Left renal cortex interstitium (tissue), 4 donors: ENCODE results near the gene C22orf15. TPM values are rescaled to one million over a fixed set of nuclear protein-coding genes. Genes with fewer than 3 reads are reported as not detected.
A peak's percentile ranks its signal among the peaks of the same experiment; 100 is the strongest.

ENCODE experiments used
- DNase-seq, 4 donors: peaks; one replicate each; pipeline ENCODE4 v3.0.0-alpha.2; 2013; ENCODE audit warnings: low read depth in 4 of 4, low spot score in 2 of 4, missing footprints in 1 of 4
- polyA plus RNA-seq, 4 donors: library from polyadenylated mRNA; unstranded; fragments of 120-200 nt; gene quantifications; one replicate each; pipeline ENCODE4 v1.2.1, GENCODE V29; 2013; ENCODE audit not compliant: insufficient read length in 4 of 4

C22orf15 gene
- polyA plus RNA-seq, 4 donors = 2.8 to 3.9 (median 3.4) TPM

DNA sequence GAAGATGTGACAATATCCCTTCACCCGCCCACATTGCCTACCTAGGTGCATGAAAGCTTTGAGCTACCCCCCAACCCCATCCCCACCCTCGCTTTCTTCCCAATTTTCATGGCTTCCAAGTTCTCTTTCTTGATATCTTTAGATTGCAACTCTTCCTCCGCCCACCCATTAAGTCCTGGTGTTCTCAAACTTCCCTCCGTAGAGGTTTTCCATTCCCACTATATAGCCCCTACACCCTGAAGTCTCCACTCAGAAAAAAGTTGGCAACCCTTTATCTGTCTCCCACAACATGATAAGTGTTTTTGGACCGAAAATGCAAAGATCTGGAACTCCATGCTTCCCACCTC, 12.4 kb upstream of the C22orf15 start:
- DNase-seq = no peak

DNA sequence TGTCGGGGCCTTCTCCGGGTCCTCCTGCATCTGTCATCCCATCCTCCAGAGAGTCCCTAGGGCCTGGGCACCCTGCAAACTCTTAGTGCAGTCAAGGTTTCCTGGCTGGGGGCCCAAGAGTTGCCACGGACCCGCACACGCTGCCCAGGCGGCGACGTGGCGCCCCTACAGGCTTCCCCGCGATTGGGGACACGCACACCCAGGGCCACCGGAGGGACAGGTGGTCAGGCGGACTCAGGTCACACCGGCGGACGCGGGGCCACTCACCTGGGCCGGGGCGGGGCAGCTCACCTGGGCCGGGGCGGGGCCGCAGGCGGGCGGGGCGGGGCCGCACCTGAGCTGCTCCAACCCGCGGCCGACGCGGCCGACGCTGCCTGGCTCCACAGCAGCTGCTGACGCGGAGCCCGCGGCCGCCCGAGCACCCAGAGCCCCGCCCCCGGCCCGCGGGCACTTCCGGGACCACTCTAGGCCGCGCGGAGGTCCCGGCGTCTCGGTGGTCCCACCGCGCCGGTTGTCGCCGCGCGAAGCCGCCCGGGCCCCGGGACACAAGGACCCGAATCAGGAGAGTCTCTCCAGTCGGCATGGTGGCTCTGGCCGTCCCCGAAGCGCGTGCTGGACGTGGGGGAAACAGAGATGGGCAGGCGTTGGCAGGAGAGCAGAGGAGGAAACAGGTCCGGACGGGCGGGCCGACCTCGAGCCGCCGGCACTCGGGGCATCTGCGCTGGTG, 11.9 kb upstream of the C22orf15 start, which contains the start of gene ZNF70:
ZNF70 (minus strand) TSS at position 399 of the 727 bp plus-strand sequence. CDS start 5,972 bp downstream, outside the sequence.
- peak in 3 of 4 donors; percentile 71 to 79 (median 72) for DNase-seq

DNA sequence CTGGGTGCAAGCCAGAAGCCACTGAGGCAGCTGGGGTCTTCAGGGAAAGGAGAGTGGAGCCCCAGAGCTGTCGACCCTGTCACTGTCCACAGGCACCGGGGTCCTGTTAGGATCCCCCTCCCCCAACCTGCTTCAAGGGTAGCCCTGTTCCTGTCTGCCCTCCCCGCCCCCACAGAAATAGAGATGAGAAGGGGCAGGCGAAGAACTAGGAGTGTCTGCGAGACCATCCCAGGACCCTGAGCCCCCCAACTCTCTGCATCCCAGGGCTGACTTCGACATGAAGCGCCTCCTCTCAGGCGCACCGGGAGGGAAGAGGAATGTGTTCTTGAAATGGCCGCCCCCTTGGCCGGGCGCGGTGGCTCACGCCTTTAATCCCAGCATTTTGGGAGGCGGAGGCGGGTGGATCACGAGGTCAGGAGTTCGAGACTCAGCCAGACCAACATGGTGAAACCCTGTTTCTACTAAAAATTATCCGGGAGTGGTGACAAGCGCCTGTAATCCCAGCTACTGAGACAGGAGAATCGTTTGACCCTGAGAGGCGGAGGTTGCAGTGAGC, 11.3 kb upstream of the C22orf15 start:
- DNase-seq = no peak

DNA sequence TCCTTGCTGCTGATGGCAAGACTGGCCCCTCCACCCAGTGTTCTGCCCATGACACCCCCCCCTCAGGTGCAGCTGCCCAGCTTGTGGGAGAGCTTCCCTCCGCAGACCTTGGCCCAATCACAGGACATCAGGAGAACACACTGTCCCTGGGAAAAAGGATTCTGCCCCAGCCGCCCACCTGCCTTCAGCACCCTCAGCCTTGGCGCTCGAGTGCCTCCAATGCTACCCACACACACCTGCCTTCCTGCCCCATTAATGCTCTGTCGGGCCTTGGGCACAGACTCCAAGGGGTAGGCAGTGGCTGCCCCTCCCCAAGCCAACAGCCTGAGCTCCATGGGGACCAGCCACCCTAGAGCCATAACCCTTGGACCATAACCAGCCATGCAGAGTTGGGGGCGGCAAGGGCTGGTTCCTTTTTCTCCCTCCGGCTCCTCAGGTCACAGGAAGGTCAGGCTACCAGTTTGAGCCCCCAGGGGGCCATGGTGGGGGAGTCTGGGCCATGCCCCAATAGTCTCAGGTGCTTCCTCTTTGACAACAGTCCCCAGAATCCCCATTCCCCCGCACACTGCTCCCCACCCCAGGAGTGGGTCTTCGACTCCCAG, 10.6 kb upstream of the C22orf15 start:
- no peak for DNase-seq

DNA sequence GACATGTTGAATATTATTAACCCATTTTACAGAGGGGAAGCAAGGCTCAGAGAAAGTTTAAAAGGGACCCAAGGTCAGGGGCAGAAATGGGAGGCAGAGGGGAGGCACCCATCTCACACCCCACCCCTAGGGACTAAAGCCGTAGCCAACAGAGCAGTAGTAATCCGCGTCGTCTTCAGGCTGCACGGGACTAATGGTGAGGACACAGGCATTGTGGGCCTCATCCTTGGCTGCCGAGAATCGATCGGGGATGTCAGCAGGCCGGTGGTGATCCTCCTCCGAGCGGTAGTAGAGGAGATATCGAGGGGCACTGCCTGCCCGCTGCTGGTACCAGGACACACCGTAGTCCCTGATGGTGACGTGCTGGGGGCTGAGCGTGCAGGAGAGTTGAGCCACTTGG, 10.0 kb upstream of the C22orf15 start:
- DNase-seq = no peak

DNA sequence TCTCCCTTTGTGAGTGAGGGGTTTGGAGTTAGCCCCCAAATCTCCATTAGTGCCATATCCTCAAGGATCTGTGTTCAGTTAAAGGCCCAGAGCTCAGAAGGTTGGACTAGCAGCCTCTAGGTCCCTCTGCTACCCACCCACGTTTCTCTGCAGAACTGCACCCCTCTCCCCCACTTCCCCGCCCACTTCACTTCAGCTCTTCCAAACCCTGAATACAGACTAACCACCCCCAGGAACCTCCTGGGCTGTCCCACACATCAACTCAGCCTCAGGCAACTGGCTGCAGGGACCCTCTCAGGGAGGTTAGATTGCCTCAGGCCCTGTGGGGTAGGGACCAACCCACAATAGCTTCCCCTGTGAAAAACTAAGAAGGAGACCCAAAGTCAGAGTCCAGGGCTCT, 9.4 kb upstream of the C22orf15 start:
- no peak for DNase-seq

DNA sequence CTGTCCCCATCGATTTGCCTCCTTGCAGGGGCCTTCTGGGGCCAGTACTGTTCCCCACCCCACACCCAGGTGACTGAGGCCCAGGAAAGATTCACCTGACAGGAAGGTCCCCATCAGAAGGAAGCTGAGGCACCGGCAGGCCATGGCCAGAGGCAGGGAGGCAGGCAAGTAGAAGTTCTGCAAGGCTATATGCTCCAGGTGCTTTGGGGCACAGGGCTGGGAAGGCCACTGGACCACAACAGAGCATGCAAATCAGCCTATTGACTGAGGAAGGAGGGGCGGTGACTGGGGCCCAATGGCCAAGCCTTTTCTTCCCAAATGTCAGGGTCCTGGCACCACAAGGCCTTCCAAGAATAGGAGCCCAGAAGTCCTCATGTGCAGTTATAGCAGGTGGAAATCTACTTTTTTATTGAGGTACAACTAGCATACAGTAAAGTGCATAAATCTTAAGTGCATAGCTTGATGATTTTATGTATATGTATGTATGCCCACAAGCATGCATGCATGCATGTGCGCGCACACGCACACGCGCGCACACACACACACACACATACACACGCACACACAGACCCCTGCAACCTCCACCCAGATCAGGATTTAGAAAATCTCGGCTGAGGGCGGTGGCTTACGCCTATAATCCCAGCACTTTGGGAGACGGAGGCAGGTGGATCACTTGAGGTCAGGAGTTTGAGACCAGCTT, 8.4 kb upstream of the C22orf15 start, which contains the start of gene VPREB3:
VPREB3 (minus strand) TSS at position 206 of the 700 bp plus-strand sequence; CDS start at position 144, 62 bp downstream.
- DNase-seq = no peak

DNA sequence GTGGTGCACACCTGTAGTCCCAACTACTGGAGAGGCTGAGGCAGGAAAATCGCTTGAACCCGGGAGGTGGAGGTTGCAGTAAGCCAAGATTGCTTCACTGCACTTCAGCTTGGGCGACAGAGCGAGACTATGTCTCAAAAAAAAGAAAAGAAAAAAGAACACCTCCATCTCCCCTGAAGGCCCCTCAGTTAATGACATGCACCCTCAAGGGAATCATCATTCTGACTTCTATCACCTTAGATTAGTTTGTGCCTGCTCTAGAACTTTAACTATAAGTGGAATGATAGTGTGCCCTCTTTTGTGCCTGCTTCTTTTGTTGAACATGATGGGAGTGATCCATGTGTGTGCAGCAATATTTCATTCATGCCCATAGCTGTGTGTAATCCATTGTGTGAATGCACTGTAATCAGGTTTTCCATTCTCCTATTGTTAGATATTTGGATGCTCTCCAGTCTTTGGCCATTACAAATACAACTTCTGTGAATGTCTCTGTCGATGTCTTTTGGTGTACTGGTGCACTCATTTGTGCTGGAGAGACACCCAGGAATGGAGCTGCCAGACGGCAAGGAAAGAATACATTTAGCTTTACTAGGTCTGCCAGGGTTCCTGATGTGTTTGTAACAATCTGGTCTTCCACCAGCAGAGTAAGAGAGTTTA, 7.7 kb upstream of the C22orf15 start:
- no peak for DNase-seq

DNA sequence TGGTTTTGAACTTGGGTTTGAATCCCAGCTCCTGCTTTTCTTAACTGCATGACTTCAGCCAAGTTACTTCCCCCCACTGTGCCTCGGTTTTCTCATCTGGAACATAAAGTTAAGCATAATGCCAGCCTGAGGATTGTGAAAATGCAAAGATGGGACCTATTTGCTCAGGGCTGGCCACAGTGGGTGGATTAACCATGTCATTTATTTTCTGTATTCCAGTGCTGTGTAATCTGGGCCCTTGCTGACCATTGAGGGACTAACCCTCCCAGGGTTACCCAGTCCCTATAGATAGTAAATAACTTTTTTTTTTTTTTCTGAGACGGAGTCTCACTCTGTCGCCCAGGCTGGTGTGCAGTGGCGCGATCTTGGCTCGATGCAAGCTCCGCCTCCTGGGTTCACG, 7.1 kb upstream of the C22orf15 start:
- no peak for DNase-seq

DNA sequence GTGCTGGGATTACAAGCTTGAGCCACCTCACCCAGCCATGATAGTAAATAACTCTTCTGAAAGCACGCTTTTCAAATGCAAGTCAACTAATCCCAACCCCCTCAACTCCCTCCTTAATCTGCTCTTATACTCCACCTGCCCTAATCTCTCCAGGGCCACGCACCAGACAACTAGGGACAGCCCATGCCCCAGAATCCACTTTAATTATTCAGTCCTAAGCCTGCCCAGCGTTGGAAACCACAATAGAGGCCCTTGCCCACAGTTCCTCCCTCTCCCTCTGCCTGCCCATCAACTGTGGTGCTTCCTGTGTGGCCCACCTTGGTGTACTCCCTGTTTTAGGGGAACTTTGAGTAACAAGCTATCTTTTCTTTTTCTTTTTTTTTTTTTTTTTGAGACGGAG, 5.9 kb upstream of the C22orf15 start:
- no peak for DNase-seq

DNA sequence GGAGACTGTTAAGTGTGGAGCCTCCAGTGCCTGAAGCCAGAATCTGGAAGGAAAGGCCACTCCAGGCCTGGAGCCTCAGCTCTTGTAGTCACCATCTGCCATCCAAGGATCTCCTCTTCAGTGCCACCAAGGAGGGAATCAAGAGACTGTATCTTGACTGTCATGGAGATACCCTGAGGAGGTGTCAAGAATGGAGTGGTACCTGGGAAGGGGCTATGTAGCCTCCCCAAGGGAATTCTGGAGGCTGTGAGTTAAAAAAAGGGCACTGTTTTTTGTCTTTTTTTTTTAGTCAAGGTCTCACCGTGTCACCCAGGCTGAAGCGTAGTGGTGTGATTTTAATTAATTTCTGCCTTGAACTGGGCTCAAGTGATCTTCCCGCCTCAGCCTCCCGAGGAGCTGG, 3.2 kb upstream of the C22orf15 start:
- no peak for DNase-seq

DNA sequence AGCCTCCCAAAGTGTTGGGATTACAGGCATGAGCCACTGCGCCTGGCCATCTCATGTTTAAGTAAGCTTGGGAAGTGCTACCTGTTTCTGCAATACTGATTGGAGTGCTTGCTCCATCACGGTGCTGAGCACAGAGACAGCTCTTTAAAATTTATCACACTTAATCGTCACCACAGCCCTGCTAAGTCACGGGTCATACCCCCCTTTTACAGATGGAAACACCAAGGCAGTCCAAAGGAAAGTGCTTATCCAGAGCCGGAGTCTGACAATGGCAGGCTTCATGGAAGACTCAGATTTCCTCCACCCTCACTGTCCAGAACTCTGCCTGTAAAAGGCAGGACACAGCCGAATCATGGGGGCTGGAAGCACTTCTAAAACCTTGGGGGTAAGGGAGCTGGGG, 2.7 kb upstream of the C22orf15 start:
- DNase-seq = no peak

DNA sequence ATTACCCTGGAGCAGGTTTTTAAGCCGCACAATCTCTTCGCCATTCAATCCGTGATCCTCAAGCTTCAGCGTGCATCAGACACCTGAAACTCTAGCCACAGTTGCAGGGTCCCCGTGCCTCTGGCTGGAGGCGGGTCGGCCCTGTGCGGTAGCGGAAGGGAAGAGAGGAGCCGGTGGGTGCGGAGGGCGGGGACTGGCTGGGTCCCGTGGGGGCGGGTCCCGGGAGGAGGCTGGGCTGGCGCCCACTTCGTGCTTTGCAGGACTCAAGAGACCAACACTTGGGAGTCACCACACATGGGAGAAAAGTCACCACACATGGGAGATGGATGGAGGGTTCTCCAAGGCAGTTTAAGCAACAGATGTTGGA, 772 bp downstream of the C22orf15 start:
- DNase-seq = no peak

DNA sequence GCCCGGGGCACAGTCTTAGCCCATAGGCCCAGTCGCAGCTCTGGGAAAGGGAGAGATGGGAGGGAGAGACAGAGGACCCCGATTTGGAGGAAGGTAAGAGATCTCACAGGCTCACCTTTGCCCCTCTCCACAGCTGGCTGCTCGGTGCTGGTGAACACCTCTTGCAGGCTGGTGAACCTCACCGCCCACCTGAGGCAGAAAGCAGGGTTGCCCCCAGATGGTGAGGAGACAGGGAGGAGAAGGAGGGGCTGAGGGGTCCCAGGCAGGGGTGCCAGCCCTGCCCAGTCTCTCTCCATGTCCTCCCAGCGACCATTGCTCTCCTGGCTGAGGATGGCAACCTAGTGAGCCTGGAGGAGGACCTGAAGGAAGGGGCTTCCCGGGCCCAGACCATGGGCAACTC, 1.2 kb downstream of the C22orf15 start:
- DNase-seq = no peak

DNA sequence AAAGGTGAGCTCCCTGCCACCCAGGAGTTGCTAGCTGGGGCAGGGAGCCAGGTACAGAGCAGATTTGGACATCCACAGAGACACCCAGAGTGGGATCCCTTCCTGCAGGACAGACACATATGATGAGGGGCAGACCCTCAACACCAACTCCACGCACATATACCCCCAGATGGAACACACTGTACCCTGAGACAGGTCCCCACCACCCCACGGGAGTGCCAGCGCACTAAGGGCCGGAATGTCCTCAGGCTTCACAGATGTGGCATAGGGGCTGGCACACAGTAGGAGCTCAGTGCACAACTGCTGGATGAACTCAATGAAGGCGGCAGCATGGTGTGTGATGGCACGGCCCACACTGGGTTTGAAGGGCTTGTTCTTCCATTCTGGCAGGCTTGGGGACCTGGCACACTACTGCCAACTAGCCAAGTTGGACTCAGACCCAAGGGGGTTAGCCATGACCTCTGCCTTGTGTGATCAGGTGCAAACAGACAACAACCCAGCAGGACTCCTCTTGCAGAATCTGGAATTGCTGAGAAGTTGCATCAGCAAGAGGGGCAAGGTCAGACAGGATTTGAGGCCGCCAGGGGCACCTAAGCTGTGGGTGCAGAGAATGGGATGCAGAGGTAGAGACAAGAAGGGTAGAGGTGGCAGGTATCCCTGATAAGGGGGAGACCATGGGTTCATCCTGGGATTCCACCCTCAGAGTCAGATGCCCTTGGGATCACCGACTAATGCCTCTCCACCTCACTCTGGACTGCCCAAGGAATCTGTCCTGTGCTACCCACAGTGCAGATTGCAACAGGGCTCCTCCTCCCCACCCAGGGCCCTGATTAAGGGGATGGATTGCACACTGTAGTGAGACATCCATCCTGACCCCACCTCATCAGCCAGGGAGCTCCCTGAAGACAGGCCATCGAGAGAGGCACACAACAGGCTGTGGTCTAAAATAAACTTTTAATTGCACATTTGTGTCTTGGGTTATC, 2.4 kb downstream of the C22orf15 start:
- no peak for DNase-seq

DNA sequence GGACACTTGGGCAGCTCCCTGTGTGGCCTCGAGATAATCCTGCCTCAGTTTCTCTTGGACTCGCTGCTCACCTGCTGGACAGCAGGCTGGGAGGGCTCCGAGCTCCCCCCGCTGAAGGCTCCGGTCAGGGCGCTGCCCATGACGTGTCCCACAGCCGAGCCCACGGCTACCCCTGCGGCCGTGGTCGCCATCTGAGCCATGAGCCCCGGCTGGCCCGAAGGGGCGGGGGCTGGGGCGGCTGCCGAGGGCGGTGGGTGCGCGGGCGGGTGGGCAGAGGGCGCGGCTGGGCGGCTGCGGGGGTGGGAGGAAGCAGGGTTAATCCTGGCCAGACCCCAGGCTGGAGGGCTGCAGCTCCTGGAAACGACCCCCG, 4.5 kb downstream of the C22orf15 start:
- no peak for DNase-seq

DNA sequence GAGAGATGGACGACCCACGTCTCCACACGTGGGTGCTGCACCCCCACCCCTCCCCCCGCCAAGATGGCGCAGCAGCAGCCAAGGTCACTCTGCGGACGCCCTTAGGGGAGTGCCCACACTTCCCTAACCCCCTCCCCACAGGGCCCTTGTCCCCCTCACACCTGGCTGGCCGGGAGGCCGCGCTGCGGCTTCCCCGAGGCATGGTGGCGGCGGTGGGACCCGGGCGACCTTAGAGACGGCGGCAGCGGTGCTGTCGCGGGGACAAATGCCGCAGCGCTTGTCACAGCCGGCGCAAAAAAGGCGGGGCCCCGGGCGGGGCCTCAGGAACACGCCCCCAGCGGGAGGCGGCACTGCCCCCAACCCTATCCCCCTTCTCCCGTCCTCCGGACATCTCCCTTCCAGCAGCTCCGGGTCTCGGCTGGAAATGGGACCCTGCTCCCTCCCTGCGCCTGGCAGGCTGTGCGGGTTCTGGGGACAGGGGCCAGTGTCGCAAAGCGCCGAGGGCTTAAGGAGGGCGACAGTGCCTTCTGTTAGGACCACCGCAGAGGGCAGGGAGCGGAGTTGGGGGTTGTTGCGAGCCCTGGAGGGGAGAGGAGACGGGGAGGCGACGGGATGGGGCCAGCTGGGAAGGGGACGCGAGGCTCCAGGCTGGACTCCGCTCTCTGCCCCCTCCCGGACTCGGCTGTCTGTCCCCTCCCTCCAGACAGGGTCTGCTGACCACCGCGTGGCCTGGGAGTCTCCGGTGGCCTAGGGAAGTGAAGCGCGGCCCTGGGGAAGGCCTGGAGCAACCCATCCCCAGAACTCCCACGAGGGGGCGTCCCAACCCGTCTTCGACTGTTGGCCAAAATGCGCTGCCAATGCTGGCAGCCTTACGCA, 5.1 kb downstream of the C22orf15 start, which contains the start of gene CHCHD10:
CHCHD10 (minus strand) TSS at position 300 of the 876 bp plus-strand sequence; CDS start at position 202, 98 bp downstream.
- peak in 2 of 4 donors; percentile 81 to 82 for DNase-seq

DNA sequence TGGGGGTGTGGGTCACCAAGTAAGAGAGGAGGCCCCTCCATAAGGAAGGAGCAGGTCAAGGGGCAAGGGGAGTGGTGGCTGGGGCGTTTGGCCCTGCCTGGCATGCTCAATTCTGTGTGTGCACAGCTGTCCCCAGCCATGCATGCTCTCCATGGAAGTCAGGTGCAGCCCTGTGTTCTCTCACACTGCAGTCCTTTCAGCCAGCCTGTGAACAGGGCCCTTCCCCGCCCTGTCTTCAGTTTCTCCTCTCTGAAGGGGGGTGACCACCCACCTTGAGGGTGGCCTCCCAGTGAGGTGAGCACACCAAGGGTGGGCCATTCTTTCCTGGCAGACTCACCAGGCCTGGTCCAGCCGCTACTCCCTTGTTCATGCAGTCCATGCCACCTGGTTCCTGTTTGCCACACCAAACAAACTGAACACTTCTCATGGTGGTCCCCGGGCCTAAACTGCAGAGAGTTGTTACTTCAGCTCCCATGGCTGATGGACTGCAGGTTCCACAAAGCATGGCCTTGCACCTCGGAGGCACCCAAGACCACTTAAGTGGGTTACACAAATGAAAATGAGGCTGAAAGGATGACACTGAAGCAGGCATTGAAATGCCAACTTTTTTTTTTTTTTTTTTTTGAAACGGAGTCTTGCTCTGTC, 6.7 kb downstream of the C22orf15 start:
- DNase-seq = no peak
